ENCODE results near the gene ELAPOR1.

Gene ELAPOR1

GRCh38 chr1:109094871-109095270 is 19.0 kb upstream of the ELAPOR1 start:
- DNase-seq (ENCODE audit: low spot score): no peak

- no peak for DNase-seq (ENCODE audit: low spot score)
These were observed 18.3 kb upstream of the ELAPOR1 start for GRCh38 chr1:109095631-109096030.

- DNase-seq (ENCODE audit: low spot score): no peak
These were observed 17.8 kb upstream of the ELAPOR1 start for GRCh38 chr1:109096120-109096519.

- DNase-seq (ENCODE audit: low spot score): peak; percentile 97
These were observed 13.8 kb upstream of the ELAPOR1 start for GRCh38 chr1:109099938-109100773.

GRCh38 chr1:109104364-109105151 is 9.4 kb upstream of the ELAPOR1 start:
- DNase-seq (ENCODE audit: low spot score): no peak

- DNase-seq (ENCODE audit: low spot score): no peak
These were observed 8.0 kb upstream of the ELAPOR1 start for GRCh38 chr1:109105881-109106280.

GRCh38 chr1:109107785-109108184 is 6.1 kb upstream of the ELAPOR1 start:
- DNase-seq (ENCODE audit: low spot score): no peak

GRCh38 chr1:109109906-109110305 is 4.0 kb upstream of the ELAPOR1 start:
- DNase-seq (ENCODE audit: low spot score): no peak

- DNase-seq (ENCODE audit: low spot score): no peak
These were observed 2.4 kb upstream of the ELAPOR1 start for GRCh38 chr1:109111386-109112055.

- peak; percentile 80 for DNase-seq (ENCODE audit: low spot score)
These were observed 1.8 kb upstream of the ELAPOR1 start for GRCh38 chr1:109112056-109112651.

GRCh38 chr1:109112652-109113285 is 1.1 kb upstream of the ELAPOR1 start:
- DNase-seq (ENCODE audit: low spot score): peak; percentile 92

- DNase-seq (ENCODE audit: low spot score): no peak
These were observed 393 bp downstream of the ELAPOR1 start for GRCh38 chr1:109114342-109114674.

GRCh38 chr1:109115685-109116084 is 1.8 kb downstream of the ELAPOR1 start:
- DNase-seq (ENCODE audit: low spot score): no peak

GRCh38 chr1:109116286-109116685 is 2.4 kb downstream of the ELAPOR1 start:
- no peak for DNase-seq (ENCODE audit: low spot score)

GRCh38 chr1:109118089-109118488 is 4.2 kb downstream of the ELAPOR1 start:
- no peak for DNase-seq (ENCODE audit: low spot score)

GRCh38 chr1:109120356-109120755 is 6.4 kb downstream of the ELAPOR1 start:
- no peak for DNase-seq (ENCODE audit: low spot score)

GRCh38 chr1:109131059-109131458 is 17.1 kb downstream of the ELAPOR1 start:
- no peak for DNase-seq (ENCODE audit: low spot score)

- DNase-seq (ENCODE audit: low spot score): no peak
These were observed 17.9 kb downstream of the ELAPOR1 start for GRCh38 chr1:109131800-109132199.

GRCh38 chr1:109133002-109133706 is 19.2 kb downstream of the ELAPOR1 start:
- no peak for DNase-seq (ENCODE audit: low spot score)

GRCh38 chr1:109133815-109134214 is 19.9 kb downstream of the ELAPOR1 start:
- DNase-seq (ENCODE audit: low spot score): peak; percentile 39

- no peak for DNase-seq (ENCODE audit: low spot score)
These were observed 20.5 kb downstream of the ELAPOR1 start for GRCh38 chr1:109134423-109134822.

Data from pons (tissue), 1 donor.